ENCODE data around the gene SMIM26.

The SMIM26 gene

DNA sequence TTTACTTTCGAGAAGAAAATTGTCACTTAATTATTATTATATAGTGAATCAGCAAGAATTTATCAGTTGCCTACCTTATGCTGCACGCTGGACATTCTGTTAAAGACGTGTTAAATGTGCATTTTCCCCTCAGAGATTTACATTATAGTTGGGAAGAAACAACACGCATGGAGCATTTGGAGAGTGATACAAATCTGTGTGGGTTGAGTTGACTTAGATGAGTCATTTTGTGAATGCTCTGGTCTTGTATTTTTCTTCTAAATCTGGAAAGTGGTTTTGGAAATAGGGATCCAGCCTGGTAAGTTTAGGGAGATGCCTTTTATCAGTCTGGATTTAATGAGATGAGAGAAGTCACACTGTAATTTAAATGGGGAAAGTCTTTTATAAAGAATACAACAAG, 24.0 kb upstream of the SMIM26 start:
- Histone ChIP-seq H3K4me1 (no peaks in the 10 kb centered on the region), H3K36me3 (peaks cover 20% of the 10 kb centered on the region), H3K27me3 (no peaks in the 10 kb centered on the region), H3K9me3 (no peaks in the 10 kb centered on the region), H3K4me3 (ENCODE audit: low read depth, low read length) (no peak overlapping the region)
- no peak for DNase-seq
- TF ChIP-seq, protein P1, sequence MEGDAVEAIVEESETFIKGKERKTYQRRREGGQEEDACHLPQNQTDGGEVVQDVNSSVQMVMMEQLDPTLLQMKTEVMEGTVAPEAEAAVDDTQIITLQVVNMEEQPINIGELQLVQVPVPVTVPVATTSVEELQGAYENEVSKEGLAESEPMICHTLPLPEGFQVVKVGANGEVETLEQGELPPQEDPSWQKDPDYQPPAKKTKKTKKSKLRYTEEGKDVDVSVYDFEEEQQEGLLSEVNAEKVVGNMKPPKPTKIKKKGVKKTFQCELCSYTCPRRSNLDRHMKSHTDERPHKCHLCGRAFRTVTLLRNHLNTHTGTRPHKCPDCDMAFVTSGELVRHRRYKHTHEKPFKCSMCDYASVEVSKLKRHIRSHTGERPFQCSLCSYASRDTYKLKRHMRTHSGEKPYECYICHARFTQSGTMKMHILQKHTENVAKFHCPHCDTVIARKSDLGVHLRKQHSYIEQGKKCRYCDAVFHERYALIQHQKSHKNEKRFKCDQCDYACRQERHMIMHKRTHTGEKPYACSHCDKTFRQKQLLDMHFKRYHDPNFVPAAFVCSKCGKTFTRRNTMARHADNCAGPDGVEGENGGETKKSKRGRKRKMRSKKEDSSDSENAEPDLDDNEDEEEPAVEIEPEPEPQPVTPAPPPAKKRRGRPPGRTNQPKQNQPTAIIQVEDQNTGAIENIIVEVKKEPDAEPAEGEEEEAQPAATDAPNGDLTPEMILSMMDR (IDR thresholded peaks at IDR 0.05; ENCODE audit: low read depth, low read length), result no peak

DNA sequence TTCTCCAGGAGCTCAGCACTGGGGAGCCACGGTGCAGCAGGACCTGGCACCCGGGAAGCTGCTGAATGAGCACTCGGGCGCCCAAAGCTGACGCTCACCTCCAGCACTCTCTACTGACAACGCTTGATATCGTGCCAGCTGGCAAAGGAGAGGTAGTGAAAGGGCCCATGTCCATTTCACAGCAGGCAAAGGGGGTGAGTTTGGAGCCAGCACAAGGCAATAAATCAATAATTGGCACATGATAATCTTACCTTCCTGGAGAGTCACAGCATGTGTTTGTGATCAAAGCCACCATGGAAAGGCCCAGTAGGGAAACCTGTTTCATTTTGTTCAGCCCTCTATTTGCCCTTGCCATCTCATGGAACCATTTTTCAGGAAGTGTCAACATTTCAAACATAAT, 23.3 kb upstream of the SMIM26 start:
- TF ChIP-seq, protein P1 (IDR thresholded peaks at IDR 0.05; ENCODE audit: low read depth, low read length), result no peak
- Histone ChIP-seq H3K36me3 (peaks cover 24% of the 10 kb centered on the region), H3K4me1 (no peaks in the 10 kb centered on the region), H3K4me3 (ENCODE audit: low read depth, low read length) (no peak overlapping the region), H3K27me3 (no peaks in the 10 kb centered on the region), H3K9me3 (no peaks in the 10 kb centered on the region)
- no peak for DNase-seq

GRCh38 chr20:18545566-18545965, 21.7 kb upstream of the SMIM26 start:
- peaks cover 30% of the 10 kb centered on the region for H3K36me3 ChIP-seq
- no peak for DNase-seq
- H3K9me3 ChIP-seq, result no peaks in the 10 kb centered on the region
- H3K4me1 ChIP-seq, result no peaks in the 10 kb centered on the region
- H3K27me3 ChIP-seq, result no peaks in the 10 kb centered on the region
- no peak overlapping the region for H3K4me3 ChIP-seq (ENCODE audit: low read depth, low read length)
- TF ChIP-seq, protein P1 (IDR thresholded peaks at IDR 0.05; ENCODE audit: low read depth, low read length), result no peak

DNA sequence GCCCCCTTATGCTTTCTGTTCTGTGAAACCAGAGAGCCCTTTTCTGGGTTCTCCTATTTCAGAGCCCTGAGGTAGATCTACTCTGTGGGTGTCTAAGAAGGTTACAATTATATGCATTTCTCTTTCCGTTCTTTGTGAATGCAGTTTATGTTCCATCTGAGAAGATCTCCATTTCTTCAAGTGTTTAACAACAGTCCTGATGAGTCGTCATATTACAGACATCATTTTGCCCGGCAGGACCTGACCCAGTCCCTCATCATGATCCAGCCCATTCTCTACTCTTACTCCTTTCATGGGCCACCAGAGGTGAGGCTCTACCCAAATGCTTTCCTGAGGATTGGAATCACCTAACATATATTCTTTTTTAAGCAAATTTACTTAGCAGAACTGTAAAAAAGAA, 18.8 kb upstream of the SMIM26 start:
- Histone ChIP-seq H3K36me3 (peaks cover 27% of the 10 kb centered on the region), H3K9me3 (no peaks in the 10 kb centered on the region), H3K4me1 (no peaks in the 10 kb centered on the region), H3K27me3 (no peaks in the 10 kb centered on the region), H3K4me3 (ENCODE audit: low read depth, low read length) (no peak overlapping the region)
- DNase-seq, result no peak
- TF ChIP-seq, protein P1 (IDR thresholded peaks at IDR 0.05; ENCODE audit: low read depth, low read length), result no peak

DNA sequence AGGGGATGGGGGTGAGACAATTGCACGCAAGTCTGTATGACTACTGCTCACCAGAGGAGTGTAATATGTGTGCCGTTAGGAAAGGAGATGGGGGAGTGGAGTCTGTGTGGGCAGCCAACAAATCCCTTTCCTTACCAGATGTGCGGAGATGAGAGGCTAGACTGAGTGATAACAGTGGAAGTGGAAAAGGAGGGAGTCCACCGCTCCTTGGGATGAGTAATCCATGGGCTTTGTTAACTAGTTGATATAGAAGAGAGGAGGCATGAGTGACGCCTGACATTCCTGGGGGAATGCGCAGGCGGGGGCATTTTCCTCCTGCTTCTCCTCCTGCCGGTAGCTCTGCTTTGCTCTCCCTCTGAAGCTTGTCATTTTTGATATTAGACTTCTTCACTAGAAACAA, 13.5 kb upstream of the SMIM26 start:
- Histone ChIP-seq H3K27me3 (no peaks in the 10 kb centered on the region), H3K36me3 (peaks cover 13% of the 10 kb centered on the region), H3K4me1 (no peaks in the 10 kb centered on the region), H3K4me3 (ENCODE audit: low read depth, low read length) (no peak overlapping the region), H3K9me3 (no peaks in the 10 kb centered on the region)
- DNase-seq, result no peak
- TF ChIP-seq, protein P1 (IDR thresholded peaks at IDR 0.05; ENCODE audit: low read depth, low read length), result no peak

DNA sequence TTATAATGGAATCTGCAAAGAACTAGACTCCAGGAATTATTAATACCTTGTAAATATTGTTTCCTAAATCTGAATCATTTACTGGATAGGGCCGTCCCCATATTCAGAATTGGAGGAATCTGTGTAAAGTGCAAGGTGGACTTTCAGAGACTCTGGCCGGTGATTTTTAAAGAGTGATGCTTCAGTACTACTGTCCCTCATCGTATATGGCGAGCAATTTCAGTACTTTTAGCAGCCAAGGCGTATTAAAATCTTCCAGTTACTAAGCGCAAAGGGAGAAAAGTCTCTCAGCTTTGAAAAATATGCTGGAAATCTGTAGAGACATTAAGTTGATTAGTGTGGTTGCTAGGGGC, 483 bp downstream of the SMIM26 start:
- H3K4me3 ChIP-seq (ENCODE audit: low read depth, low read length), result peak overlapping the region; percentile 96
- TF ChIP-seq, protein P1 (IDR thresholded peaks at IDR 0.05; ENCODE audit: low read depth, low read length), result no peak
- H3K27me3 ChIP-seq, result no peaks in the 10 kb centered on the region
- H3K9me3 ChIP-seq, result no peaks in the 10 kb centered on the region
- DNase-seq, result no peak
- no peaks in the 10 kb centered on the region for H3K4me1 ChIP-seq
- peaks cover 5% of the 10 kb centered on the region for H3K36me3 ChIP-seq

Measured in BE2C (cell line).